Activated CD4-positive, alpha-beta T cell treated with anti-CD3 and anti-CD28 coated beads, Interleukin-2, amount 10 ng/mL, durations not matched to agents 24 days and 14 days (primary cell): ENCODE results near the gene PTPRB. TPM values are rescaled to one million over a fixed set of nuclear protein-coding genes. Genes with fewer than 3 reads are reported as not detected.

ENCODE experiments used
- DNase-seq: peaks from one replicate; pipeline ENCODE4 v3.0.0; 2022
- H3K27ac Mint-ChIP-seq: one replicate; pipeline ENCODE4 v1.8.0; 2022; ENCODE audit warnings: mild to moderate bottlenecking, mixed read lengths
- H3K27me3 Mint-ChIP-seq: one replicate; pipeline ENCODE4 v1.8.0; 2022; ENCODE audit warnings: mixed read lengths
- H3K36me3 Mint-ChIP-seq: one replicate; pipeline ENCODE4 v1.8.0; 2022; ENCODE audit warnings: low read depth, mild to moderate bottlenecking, mixed read lengths
- H3K4me1 Mint-ChIP-seq: one replicate; pipeline ENCODE4 v1.8.0; 2021; ENCODE audit warnings: mixed read lengths
- H3K4me3 Mint-ChIP-seq: one replicate; pipeline ENCODE4 v1.8.0; 2022; ENCODE audit warnings: mild to moderate bottlenecking, moderate library complexity, mixed read lengths
- H3K9me3 Mint-ChIP-seq: one replicate; pipeline ENCODE4 v1.8.0; 2021; ENCODE audit warnings: mixed read lengths
- intact Hi-C: fragments of 100-400 bp; cut with micrococcal nuclease; formaldehyde crosslinking; loops from one replicate; pipeline ENCODE4 v1.15.1; 2023
- total RNA-seq: library from RNA; stranded (reverse); gene quantifications from 2 replicates; pipeline ENCODE4 v1.2.3, GENCODE V29; 2022

PTPRB gene
- total RNA-seq, 1 donor from 2014 or later: not detected

GRCh38 chr12:70559390-70559789 is 77.8 kb downstream of the PTPRB start:
- intact Hi-C loops: no loop called here
- no peaks in the 10 kb centered on the region for H3K4me1 Mint-ChIP-seq
- H3K9me3 Mint-ChIP-seq: no peaks in the 10 kb centered on the region
- no peak overlapping the region for H3K4me3 Mint-ChIP-seq
- no peaks in the 10 kb centered on the region for H3K36me3 Mint-ChIP-seq
- H3K27me3 Mint-ChIP-seq: no peaks in the 10 kb centered on the region
- DNase-seq: no peak
- H3K27ac Mint-ChIP-seq: no peak overlapping the region

DNA sequence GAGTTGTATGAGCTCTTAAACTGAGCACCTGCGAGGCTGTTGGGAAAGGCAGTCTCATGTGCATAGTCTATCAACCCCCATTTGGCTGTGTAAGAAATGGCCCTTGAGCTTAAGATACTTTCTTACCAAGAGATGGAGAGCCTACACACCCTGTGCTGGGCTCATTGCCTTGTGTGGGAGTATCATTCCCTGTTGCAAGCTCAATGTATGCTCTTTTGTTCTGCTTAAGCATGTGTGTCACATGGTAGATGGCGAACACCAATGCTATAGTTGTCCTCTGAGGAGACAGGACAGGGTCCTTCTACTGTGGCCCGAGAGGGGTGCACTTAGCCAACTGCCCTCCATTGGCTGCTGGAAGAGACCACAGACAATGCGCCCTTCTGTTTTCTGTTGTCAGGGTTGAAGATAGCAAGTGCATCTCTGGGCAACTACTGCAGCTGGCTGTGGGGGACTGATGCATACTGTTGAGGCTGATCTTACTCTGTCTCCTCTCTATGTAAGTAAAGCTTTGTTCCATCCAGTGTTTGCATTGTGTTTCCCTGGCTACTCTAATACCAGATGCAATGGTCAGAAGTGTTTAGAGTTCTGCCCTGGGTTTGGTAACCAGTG is 79.5 kb downstream of the PTPRB start:
- H3K4me1 Mint-ChIP-seq: no peaks in the 10 kb centered on the region
- no peaks in the 10 kb centered on the region for H3K27me3 Mint-ChIP-seq
- H3K27ac Mint-ChIP-seq: no peak overlapping the region
- H3K9me3 Mint-ChIP-seq: no peaks in the 10 kb centered on the region
- H3K36me3 Mint-ChIP-seq: no peaks in the 10 kb centered on the region
- H3K4me3 Mint-ChIP-seq: no peak overlapping the region
- no peak for DNase-seq
- intact Hi-C loops: no loop called here

DNA sequence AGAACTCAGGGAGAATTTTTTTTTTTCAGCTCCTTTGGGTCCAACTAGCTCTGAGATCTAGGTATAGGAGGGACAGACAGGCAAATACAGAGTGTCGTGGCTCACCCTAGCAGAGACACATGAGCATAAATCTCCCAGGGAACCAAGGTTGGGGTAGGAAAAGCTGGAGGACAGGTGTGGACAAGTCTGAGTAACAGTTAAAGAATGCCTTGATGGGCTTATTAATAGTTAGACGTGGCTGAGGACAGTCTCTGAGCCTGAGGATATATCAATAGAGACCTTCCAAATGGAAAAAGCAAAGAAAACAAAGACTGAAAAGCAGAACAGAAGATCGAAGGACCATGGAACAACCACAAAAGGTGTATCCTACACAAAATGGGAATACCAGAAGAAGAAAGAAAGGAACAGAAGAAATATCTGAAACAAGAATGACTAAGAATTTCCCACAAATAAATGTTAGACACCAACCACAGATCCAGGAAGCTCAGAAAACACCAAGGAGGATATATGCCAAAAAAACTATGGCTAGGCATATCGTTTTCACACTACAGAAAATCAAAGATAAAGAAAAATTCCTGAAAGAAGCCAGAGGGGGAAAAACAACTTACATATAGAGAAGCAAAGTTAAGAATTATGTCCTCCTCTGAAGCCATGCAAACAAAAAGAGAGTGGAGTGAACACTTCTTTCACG is 80.9 kb downstream of the PTPRB start:
- no peak for DNase-seq
- Mint-ChIP-seq H3K4me1 (no peaks in the 10 kb centered on the region), H3K36me3 (no peaks in the 10 kb centered on the region), H3K27ac (no peak overlapping the region), H3K27me3 (no peaks in the 10 kb centered on the region), H3K4me3 (no peak overlapping the region), H3K9me3 (no peaks in the 10 kb centered on the region)
- intact Hi-C loops: no loop called here

DNA sequence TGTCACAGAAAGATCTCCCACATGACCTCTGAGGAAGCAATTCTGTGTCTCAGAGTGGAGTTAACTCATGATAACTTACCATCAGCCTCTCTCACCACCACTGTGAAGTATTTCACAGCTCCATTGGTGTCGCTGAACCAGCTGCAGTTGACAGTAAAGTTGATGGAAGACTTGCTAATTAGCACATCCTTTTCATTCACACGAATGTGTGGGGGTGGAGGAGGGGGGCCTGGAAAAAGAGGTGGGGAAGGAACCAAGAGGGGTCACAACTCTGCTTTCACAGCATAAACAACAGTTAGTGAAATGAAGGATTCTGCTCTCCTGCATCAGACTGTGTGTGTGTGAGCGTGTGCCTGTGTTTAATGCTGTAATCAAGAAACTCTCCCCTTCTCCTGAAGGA is 82.1 kb downstream of the PTPRB start:
- no peaks in the 10 kb centered on the region for H3K9me3 Mint-ChIP-seq
- no peak overlapping the region for H3K27ac Mint-ChIP-seq
- H3K36me3 Mint-ChIP-seq: no peaks in the 10 kb centered on the region
- intact Hi-C loops: no loop called here
- no peak overlapping the region for H3K4me3 Mint-ChIP-seq
- no peak for DNase-seq
- H3K4me1 Mint-ChIP-seq: no peaks in the 10 kb centered on the region
- no peaks in the 10 kb centered on the region for H3K27me3 Mint-ChIP-seq

- Mint-ChIP-seq H3K9me3 (no peaks in the 10 kb centered on the region), H3K27ac (no peak overlapping the region), H3K36me3 (no peaks in the 10 kb centered on the region), H3K4me1 (no peaks in the 10 kb centered on the region), H3K27me3 (no peaks in the 10 kb centered on the region), H3K4me3 (no peak overlapping the region)
- DNase-seq: no peak
- intact Hi-C loops: no loop called here
Observed at GRCh38 chr12:70553391-70553859, 83.8 kb downstream of the PTPRB start.

DNA sequence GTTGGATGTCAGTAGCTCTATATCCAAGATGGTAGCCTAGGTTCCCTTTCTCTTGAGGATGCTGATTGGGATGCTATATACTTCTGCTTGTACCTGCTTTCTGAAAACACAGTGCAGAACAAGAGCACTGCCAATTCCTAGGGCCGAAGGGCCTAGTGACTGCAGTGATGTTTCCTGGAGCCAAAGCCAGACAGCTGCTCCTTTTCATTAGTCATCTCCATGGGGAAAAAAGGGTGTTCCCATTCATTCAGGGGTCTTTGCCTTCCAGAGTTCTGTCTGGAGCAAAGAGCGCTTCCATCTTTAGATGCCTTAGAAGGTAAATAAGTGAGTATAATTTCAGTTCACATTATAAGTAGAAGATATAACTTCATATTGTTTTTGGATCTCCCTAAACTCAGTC is 85.5 kb downstream of the PTPRB start:
- Mint-ChIP-seq H3K9me3 (no peaks in the 10 kb centered on the region), H3K36me3 (no peaks in the 10 kb centered on the region), H3K27me3 (no peaks in the 10 kb centered on the region), H3K4me1 (no peaks in the 10 kb centered on the region), H3K4me3 (no peak overlapping the region), H3K27ac (no peak overlapping the region)
- intact Hi-C loops: no loop called here
- DNase-seq: no peak

GRCh38 chr12:70550180-70550577 is 87.0 kb downstream of the PTPRB start:
- H3K4me1 Mint-ChIP-seq: no peaks in the 10 kb centered on the region
- H3K36me3 Mint-ChIP-seq: no peaks in the 10 kb centered on the region
- no peak overlapping the region for H3K27ac Mint-ChIP-seq
- H3K4me3 Mint-ChIP-seq: no peak overlapping the region
- intact Hi-C loops: no loop called here
- DNase-seq: no peak
- no peaks in the 10 kb centered on the region for H3K9me3 Mint-ChIP-seq
- H3K27me3 Mint-ChIP-seq: no peaks in the 10 kb centered on the region

GRCh38 chr12:70549340-70550179 is 87.7 kb downstream of the PTPRB start:
- no peak for DNase-seq
- H3K27ac Mint-ChIP-seq: no peak overlapping the region
- H3K4me3 Mint-ChIP-seq: no peak overlapping the region
- no peaks in the 10 kb centered on the region for H3K9me3 Mint-ChIP-seq
- H3K36me3 Mint-ChIP-seq: no peaks in the 10 kb centered on the region
- no peaks in the 10 kb centered on the region for H3K27me3 Mint-ChIP-seq
- H3K4me1 Mint-ChIP-seq: no peaks in the 10 kb centered on the region
- intact Hi-C loops: no loop called here

GRCh38 chr12:70543444-70543843 is 93.8 kb downstream of the PTPRB start:
- DNase-seq: no peak
- Mint-ChIP-seq H3K27ac (no peak overlapping the region), H3K27me3 (no peaks in the 10 kb centered on the region), H3K9me3 (no peaks in the 10 kb centered on the region), H3K4me1 (no peaks in the 10 kb centered on the region), H3K36me3 (no peaks in the 10 kb centered on the region), H3K4me3 (no peak overlapping the region)
- intact Hi-C loops: no loop called here

GRCh38 chr12:70540996-70541395 is 96.2 kb downstream of the PTPRB start:
- no peaks in the 10 kb centered on the region for H3K9me3 Mint-ChIP-seq
- no peaks in the 10 kb centered on the region for H3K36me3 Mint-ChIP-seq
- intact Hi-C loops: no loop called here
- H3K27me3 Mint-ChIP-seq: no peaks in the 10 kb centered on the region
- H3K4me1 Mint-ChIP-seq: no peaks in the 10 kb centered on the region
- no peak overlapping the region for H3K27ac Mint-ChIP-seq
- H3K4me3 Mint-ChIP-seq: no peak overlapping the region
- no peak for DNase-seq

- intact Hi-C loops: no loop called here
- DNase-seq: no peak
- no peaks in the 10 kb centered on the region for H3K9me3 Mint-ChIP-seq
- H3K4me1 Mint-ChIP-seq: no peaks in the 10 kb centered on the region
- no peak overlapping the region for H3K27ac Mint-ChIP-seq
- no peaks in the 10 kb centered on the region for H3K36me3 Mint-ChIP-seq
- H3K27me3 Mint-ChIP-seq: no peaks in the 10 kb centered on the region
- H3K4me3 Mint-ChIP-seq: no peak overlapping the region
Observed at GRCh38 chr12:70536650-70537049, 100.6 kb downstream of the PTPRB start.

DNA sequence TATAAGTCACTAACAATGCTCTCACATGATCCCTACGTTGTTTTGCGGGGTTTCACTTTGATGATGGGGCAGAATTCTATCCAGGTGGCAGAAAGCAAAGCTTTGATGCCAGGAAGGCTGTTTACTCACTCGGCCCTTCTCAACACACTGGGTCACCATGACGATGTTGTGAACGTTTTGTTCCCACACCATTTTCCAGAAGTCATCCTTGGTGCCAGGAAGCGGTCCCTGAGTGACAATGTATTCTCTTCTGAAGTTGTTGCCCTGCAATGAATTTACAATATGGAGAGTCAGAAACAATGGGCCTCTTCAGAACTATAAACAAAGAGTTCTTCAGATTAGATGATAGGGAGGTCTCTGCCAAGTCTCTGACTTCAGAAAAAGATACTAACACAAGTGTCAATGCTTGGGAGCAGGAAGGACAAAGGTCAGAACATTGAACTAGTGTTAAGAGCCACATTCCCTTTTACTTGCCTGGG is 101.3 kb downstream of the PTPRB start:
- no peak overlapping the region for H3K27ac Mint-ChIP-seq
- H3K27me3 Mint-ChIP-seq: no peaks in the 10 kb centered on the region
- DNase-seq: no peak
- H3K36me3 Mint-ChIP-seq: no peaks in the 10 kb centered on the region
- no peak overlapping the region for H3K4me3 Mint-ChIP-seq
- no peaks in the 10 kb centered on the region for H3K9me3 Mint-ChIP-seq
- H3K4me1 Mint-ChIP-seq: no peaks in the 10 kb centered on the region
- intact Hi-C loops: no loop called here

DNA sequence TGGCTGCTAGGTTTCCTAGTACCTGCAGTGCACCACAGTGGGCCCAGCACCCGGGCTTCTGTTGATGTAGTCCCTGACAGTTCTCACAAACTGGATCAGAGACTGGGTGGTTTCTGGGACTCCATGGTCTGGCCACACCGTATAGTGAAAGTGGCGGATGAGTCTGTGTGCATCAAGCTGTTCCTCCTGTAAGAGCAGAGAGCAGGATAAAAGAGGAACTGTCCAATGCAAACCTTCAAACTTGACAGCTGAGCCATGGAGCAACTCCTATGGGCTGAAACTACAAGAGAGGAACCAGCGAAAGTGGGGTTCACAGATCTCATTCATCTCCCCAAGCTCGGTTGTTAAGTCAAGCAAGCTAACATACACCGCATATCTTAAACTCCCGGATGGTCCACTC is 102.8 kb downstream of the PTPRB start:
- intact Hi-C loops: no loop called here
- no peak overlapping the region for H3K4me3 Mint-ChIP-seq
- H3K27ac Mint-ChIP-seq: no peak overlapping the region
- no peaks in the 10 kb centered on the region for H3K27me3 Mint-ChIP-seq
- H3K9me3 Mint-ChIP-seq: no peaks in the 10 kb centered on the region
- no peaks in the 10 kb centered on the region for H3K4me1 Mint-ChIP-seq
- no peak for DNase-seq
- no peaks in the 10 kb centered on the region for H3K36me3 Mint-ChIP-seq

DNA sequence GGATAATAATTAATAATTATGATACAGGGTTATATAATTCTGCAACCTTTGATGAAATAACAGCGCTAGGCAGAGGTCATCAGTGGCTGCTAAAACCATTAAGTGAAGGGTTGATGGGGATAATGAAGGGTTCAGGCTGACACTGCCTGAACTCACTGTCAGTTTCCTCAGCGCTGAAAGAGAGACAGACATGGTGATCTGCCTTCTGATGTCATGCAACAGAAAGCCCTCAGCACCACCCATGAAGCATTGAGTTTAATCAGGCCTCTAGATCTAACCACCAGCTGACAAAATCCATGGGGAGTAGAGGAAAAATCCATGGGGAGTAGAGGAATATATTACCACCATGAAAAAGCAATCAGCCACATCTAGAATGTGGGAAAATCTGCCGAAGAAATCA is 107.6 kb downstream of the PTPRB start:
- DNase-seq: no peak
- Mint-ChIP-seq H3K36me3 (no peaks in the 10 kb centered on the region), H3K27ac (no peak overlapping the region), H3K4me1 (no peaks in the 10 kb centered on the region), H3K4me3 (no peak overlapping the region), H3K9me3 (no peaks in the 10 kb centered on the region), H3K27me3 (no peaks in the 10 kb centered on the region)
- intact Hi-C loops: no loop called here
